ENCODE measurements around the gene TRAIP.
"Not testable (repeated sequence)": the region's sequence is repeated elsewhere in the genome, so short reads cannot be mapped to it uniquely, and the experiment has no call there.

TRAIP gene, protein sequence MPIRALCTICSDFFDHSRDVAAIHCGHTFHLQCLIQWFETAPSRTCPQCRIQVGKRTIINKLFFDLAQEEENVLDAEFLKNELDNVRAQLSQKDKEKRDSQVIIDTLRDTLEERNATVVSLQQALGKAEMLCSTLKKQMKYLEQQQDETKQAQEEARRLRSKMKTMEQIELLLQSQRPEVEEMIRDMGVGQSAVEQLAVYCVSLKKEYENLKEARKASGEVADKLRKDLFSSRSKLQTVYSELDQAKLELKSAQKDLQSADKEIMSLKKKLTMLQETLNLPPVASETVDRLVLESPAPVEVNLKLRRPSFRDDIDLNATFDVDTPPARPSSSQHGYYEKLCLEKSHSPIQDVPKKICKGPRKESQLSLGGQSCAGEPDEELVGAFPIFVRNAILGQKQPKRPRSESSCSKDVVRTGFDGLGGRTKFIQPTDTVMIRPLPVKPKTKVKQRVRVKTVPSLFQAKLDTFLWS

DNA sequence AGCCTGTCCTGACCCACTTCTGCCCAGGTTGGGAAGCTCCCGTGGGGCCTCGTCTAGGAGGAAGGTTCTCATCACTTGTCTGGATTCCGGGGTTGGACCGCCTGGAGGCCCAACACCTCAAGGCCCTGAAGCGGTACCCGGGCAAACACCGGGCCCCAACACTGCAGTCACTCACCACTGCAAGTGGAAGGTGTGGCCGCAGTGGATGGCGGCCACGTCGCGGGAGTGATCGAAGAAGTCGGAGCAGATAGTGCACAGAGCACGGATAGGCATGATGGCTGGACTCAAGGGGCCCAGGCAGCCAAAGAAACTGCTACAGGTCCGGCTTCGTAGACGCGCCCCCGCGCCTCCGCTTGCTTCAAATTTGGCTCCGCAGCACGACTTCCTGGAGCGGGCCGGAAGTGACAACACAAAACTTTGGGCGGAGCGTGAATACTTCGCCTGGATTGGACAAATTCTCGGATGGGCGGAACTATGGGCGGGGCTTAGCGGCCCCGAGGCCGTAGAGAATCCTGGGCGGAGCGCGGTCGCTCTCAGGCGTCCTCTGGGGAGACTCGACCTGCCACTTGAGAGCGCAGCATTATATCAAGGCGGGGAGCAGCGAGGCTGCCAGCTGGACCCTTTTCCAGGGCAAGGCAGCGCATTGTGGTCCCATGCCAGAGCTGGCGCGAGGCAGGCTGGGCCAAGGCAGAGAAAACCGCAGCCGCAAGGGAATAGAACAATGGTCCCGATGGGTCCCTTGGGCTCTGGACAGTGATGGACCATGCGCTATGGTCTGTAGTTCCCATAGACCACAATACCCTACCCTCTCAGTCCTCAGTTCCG lies at the start of gene TRAIP:
Gene TRAIP, minus strand, starts transcription at position 384 of the 825 bp plus-strand sequence. Its CDS starts 111 bp downstream, at position 273.
- DNase-seq, result peak; percentile 91

DNA sequence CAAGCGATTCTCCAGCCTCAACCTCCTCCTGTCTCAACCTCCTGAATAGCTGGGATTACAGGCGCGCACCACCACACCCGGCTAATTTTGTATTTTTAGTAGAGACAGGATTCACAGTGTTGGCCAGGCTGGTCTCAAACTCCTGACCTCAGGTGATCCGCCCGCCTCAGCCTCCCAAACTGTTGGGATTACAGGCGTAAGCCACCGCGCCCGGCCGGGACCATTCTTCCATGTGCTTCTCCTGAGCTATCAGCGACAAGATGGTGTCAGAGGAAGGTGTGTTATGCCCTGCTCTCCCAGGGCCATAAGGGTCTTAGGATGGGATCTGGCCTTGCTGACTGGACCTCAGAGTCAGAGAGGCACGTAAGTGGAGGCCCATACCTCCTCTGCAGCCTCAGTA lies 48.1 kb upstream of the TRAIP start:
- not testable (repeated sequence) for DNase-seq

DNA sequence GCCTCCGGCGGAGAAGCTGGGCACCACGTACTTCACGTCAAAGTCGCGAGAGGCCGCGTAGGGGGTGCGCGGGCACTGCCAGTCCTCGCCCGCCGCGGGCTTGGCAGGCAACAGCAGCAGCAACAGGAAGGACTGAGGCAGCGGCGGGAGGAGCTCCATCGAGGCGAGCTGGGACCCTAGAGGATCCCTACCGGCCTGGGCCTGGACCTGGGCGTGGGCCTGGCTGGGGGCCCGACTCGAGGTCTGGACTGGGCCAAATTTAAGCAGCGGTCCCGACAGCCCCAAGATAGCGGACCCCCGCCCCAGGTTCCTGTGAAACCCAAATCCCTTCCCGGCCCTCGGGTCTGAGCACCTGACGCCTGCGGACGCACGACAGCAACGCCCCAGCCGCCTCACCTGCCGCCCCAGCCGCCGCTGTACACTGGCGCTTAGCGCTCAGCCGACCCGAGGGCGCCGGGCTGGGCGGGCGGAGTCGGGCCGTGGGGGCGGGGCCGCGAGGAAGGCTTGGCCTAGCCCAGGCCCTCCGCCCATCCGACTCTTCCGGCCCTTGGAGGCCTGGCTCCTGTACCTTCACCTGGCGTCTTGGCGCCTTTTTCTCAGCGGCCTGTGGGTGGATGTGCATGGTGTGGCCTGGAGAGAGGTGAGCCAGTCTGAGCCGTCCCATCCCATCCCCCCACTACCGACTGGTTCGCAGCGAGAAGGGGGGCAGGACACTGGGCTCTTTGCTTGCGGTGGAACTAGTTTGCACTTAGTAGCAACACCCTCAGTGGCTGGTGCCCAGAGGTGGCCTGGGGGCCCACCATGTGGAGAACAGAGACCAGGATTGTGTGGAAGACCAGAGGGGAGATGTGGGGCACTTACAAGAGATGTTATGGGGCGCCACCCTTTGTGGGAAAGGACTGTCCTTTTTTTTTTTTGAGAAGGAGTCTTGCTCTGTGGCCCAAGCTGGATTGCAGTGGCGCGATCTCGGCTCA lies 47.4 kb upstream of the TRAIP start, which contains the start of gene MST1R:
Gene MST1R, minus strand, starts transcription at position 423 of the 974 bp plus-strand sequence. Its CDS starts 264 bp downstream, at position 159.
- DNase-seq, result peak; percentile 70 to 73

DNA sequence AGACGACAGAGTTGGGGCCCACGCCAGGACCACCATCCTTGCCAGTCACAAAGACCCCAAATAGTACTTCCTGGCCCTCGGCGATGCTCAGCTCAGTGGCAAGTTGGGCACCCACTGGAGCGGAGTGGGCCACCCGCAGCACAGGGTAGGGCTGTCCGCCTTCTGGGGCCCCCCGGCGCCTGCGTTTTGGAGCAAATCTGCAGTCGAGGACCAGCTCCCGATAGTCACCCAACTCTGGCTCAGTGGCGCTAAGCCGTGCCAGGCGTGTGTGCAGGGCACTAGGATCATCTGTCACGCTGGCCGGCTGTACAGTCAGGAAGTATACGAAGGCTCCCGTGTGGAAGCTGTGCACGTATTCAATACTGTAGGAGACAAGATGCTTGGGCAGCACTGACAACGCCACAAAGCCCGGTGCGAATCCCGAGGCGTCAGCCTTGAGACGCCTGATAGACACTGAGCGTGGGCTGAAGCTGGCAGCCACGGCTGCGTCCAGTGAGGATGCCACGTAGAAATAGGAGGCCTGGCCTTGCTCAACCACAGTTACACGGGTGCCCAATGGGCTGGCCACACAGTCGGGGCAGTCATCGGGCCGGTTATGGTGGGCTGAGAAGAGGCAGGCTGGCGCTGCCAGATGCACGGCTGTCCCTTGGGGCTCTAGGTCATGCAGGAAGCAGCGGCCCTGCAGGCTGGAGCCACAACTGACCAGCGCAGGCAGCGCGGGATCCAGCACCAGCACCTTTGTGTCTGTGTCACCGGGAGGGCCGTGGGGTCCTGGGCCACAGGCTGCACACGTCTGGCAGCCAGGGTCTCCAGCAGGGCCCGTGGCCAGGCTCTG lies 46.4 kb upstream of the TRAIP start:
- no peak for DNase-seq

DNA sequence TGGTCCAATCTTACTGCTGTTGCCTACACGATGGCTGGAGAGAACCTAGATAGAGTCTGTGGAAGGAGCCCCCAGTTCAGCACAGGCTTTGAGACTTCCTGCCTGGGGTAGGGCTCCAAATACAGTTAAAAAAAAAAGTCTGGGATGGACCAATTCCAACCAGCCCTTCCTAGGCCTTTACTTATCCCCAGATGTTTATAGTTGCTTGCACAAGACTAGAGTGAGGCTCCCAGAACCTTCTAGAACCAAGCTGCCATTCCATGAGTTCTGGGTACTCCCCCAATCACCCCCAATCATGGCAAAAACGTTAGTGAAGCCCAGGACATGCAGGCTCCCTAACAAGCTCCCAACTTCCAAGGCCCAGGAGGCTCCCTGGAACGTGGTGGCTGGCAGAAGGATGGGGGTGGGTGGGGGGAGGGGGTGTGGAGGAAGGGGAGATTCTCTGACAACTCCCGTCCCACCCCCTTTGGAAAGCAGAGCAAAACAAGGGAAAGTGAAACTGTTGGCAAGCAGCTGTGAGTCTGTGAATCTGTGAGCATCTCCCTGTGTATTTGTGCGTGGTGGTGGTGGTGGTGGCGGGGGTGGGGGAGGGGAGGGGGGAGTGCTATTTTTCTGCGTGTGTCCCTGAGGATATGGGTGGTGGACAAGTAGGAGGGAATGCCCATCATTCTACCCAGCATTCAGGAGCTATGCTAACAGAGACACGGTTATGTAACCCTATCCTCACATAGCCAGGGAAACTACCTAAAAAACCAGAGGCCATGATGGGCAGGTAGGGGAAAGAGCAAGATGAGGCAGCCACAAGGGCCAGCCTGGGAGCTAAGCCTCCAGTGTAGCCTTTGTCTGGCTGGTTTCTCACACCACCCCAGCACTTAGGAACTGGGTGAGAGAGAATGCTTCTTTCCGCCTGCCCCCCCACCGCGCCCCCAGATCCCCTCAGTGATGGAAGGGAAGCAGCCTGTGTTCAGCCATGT lies 45.3 kb upstream of the TRAIP start:
- DNase-seq, result no peak

DNA sequence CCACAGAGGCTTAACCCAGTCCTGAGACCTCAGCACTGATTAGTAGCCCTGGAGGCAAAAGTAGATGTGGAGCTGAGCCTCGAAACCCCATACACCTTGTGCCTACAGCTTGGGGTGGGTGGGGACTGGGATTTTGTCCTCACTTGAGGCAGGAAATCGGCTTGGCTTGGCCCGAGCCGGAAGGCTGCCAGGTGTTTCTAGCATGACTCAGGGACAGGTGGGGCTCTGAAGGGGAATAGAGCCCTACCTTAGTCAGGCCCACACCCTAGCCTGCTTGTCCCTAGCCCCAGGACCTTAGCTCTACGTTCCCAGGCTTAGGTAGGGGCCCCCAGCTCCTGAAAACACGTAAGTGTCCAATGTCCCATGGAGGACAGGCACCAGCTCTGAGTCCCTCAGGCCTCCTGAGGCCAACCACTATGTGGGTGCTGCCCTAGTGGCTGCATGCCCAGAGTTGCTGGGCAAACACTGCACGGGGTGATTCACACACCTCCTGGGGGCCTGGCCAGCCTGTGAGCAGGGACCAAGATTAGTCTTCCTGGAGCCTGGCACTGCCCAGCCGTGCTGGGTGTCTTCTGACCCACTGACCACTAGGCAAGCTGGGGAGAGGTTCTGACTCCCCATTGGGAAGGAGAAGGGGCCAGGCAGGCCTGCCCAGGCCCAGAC lies 44.3 kb upstream of the TRAIP start:
- no peak for DNase-seq

DNA sequence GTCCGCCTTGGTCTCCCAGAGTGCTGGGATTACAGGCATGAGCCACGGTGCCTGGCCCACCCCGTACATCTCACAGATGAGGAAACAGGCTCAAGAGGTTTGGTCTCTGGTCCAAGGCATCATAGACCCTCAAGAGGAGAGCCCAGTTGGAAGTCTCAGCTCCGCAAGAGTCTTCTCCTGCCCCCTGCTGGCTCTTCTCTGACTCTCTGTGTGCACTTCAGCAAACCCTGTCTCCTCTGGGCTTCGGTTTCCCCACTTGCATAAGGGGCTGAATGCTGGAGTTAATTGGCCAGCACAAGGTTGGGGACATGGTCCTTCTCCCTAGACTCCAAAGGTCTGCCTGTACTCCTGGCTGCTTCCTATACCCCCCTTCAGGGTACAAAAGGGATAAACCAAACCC lies 43.5 kb upstream of the TRAIP start:
- DNase-seq, result no peak

DNA sequence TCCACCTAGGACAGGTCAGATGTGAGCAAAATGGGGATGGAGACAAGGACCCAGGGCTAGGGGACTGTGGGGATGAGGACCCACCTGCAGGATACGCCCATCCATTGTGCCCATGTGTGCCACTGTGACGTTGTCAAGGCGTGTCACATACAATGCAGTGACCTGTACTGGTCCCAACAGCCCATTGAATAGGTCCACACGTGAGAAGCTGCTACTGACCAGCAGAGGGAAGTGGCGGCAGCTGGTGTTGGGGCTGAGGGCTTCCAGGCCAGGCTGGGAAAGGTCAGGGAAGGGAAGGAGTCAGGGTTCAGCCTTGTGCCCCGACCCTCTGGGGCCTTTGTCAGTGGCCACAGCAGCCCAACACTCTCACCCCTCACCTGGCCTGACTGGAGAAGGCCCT lies 42.6 kb upstream of the TRAIP start:
- DNase-seq, result no peak

DNA sequence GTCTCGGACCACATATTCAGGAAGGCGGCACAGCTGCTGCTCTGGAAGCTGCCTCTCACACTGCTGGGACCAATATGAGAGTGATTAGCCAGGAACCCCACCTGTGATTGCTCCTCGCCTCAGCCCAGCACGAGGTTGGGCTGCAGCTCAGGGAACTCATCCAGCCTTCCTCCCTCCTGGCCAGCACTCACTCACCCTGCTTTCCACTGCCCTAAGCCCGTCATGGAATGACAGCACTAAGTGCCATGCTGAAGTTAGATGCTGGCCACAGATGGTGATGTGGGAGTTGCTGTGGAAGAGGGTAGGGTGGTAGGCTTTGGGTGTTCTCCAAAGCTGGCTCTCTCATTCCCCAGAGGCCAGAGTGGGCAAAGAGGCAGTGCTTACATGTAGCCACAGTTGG lies 40.0 kb upstream of the TRAIP start:
- no peak for DNase-seq

DNA sequence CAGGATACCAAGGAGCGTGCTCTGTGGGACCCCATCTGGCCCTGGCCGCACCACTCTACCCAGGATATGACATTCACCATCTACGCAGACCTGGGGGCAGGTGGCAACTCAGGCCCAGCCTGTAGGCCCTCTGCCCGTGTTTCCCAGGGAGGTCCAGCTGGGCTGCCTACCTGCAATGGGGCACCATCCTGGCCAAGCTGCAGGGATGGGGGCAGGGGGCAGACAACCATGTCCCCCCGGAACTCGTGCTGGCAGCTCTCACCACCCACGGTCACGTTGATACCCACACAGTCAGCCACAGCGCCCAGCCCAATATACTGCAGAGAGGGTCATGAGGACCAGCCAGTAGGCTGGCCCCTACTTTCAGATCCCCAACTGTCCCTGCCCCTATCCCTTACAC lies 39.4 kb upstream of the TRAIP start:
- no peak for DNase-seq

DNA sequence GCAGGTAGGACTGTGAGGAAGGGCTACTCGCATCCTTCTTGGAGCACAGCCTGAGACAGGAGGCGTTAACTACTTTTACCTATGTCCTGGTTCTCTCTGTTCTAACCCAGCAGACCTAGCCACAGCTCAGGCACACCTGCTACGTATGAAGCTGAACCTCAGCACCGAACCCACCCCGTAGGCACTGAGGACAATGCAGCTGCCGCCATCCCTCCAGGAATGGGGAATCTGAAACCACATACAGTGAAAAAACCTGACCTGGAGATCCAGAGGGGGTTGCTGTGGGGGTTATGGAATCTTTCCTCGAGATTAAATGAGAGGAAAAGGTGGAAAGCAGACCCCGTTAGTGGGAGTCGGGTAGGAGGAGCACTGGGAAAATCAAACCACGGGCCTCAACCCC lies 32.9 kb upstream of the TRAIP start:
- DNase-seq, result no peak

DNA sequence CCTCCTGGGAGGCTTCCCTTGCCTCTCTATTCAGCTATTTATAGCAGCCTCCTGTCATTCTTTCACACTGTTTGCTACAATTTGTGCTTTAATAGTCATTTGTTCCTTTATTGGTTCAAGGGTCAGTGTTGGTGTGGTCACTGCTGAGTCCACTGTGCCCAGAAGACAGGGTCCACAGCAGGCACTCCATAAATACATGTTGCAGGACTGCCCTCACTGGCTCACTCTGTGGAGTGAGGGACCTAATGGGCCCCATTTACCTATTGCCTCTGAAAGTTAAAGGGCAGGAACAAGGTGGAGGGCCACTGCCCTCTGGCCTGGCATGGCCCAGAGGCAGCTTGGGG lies 30.5 kb upstream of the TRAIP start:
- DNase-seq, result no peak

DNA sequence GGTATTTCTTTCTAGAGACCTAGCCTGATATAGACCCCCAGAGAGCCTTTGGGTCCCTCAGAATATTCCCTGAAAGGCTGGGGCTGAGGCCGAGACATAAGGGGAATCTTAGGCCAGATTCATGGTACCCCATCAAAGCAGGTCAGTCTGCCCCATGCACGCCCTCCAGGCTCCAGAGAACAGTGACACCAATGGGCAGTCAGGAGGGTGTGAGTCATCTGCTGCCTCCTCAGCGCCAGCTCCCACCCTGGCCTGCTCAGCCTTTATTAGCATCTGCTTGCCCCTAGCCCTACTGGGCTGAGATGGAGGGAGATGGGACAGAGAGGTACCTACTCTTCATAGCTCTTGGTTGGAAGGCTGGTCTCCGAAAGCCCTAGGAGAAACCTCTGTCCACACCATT lies 27.6 kb upstream of the TRAIP start:
- no peak for DNase-seq

DNA sequence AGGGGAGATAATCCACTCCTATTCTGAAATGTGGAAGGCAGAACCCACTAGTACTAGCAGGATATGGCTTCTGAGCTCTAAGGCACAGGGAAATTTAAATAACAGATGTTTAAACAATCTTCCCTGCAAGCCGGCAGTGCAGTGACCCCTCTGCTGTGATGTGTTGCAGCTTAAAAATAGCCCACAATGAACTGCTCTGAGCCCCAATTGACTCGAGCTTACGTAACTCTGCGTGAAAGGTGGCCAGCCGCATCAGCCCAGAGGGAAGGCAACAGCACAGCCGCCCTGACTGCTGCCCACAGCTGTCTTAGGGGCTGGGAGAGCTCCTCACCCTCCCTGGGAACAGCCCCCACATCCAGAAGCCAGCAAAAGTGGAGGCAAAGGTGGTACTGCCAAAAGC lies 25.8 kb upstream of the TRAIP start:
- no peak for DNase-seq

DNA sequence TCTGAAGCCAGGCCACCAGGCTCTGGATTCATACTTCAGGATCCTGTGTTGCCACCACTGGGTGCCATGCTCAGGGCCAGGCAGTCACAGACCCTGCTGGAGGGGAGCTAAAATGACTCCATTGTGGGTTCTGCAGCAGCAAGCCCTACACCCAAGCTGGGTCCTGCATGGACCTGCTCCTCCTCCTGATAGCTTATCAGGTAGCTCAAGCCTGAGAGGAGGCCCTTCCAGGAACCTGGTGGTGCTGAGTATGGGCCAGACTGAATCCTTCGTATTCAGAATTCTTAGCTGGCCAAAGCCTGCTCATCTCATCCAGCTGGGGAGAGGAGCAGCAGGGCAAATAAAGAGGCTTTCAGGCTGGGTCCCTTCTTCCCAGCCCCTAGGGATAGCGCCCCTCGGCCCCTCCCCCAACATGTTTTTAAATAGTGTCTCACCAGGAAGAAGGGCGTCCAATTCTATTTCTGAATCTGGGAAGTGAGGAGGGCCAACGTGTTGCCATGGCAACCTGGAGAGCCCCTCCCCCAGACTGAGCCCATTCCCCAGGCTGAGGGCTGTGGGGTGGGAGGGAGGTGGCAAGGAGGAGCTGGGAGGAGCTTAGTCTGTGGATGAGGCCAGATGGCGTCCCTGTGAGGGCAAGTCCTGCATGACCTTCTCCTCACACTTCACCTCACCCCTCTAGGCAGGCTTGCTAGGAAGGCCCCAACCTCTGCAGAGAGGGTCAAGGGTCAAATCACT lies 24.4 kb upstream of the TRAIP start:
- no peak for DNase-seq

DNA sequence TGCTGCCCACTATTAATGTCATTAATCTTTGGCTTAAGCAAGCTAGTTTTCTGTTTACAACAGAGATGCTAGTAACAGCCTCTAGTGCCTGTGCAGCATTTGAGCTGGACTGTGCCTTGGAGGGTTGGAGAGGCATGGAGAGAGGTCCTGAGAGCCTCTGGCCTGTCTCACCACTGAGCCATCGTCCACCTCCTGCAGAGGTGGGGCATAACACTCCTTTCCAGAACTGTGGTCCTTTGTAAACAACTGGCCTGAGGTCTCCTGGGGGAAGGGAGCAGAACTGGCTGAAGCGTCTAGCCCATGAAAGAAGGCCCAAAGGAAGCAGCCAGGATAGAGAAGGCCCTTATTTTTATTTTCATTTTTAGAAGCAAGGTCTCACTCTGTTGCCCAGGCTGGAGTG lies 23.4 kb upstream of the TRAIP start:
- DNase-seq, result no peak

DNA sequence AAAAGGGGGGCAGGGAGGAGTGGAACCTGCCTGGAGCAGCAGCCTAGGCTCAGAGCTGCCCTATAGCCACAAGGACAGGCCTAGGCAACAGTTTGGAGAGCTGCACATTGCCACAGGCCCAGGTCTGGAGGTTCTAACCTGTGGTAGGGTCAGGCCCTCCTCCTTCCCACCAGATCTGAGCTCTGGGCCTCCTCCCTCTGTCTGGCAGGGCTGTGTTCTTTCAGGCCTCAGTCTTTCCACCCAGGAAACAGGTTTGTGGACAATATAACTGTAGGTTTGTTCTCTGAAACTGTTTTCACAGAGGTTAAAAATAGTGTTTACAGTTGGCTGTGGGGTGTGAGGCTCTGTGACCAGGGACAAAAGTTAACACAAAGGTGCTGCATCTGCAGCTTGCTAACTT lies 22.3 kb upstream of the TRAIP start:
- no peak for DNase-seq

DNA sequence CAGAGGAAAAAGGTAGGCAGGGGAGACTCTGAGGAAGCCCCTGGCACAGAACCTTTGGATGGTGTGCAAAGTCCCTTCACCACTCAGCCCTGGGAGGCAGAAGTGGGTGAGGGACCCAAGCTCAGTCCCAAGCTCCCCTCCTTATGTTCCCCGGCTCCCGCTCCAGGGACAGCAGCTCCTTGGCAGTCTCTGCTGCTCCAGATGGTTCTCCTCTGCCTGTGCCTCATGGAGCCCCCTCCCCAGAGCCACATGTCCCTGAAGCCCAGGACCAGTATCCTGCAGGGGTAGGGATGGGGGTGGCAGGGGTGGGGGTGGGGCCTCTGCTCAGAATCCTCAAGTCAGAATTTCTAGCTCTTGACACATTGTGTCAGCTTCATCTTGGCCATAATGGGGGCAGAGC lies 21.4 kb upstream of the TRAIP start:
- DNase-seq, result no peak

DNA sequence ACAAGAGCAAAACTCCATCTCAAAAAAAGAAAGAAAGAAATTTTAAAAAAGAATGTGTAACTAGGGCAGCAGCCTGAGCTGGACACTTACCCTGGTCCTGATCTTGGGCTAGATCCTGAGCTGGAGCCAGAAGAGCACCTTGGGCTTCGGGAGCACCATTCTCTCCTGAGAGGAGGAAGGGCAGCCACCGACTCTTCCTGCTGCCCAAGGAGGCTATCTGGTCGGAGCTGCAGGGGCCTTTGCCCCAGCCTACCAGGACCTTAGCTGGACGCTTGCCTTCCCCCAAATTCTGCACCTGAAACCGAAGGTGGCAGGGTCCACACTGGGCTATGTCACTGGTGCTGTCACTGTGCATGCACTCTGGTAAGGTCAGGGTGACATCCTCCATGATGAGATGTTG lies 20.2 kb upstream of the TRAIP start:
- no peak for DNase-seq
